ENCODE measurements around the gene POLR1G. TPM values are rescaled to one million over a fixed set of nuclear protein-coding genes. Genes with fewer than 3 reads are reported as not detected.

POLR1G gene
- total and polyA plus RNA-seq, 8 donors, result 0.55 to 7.2 (median 2.8) TPM; not detected in 2

DNA sequence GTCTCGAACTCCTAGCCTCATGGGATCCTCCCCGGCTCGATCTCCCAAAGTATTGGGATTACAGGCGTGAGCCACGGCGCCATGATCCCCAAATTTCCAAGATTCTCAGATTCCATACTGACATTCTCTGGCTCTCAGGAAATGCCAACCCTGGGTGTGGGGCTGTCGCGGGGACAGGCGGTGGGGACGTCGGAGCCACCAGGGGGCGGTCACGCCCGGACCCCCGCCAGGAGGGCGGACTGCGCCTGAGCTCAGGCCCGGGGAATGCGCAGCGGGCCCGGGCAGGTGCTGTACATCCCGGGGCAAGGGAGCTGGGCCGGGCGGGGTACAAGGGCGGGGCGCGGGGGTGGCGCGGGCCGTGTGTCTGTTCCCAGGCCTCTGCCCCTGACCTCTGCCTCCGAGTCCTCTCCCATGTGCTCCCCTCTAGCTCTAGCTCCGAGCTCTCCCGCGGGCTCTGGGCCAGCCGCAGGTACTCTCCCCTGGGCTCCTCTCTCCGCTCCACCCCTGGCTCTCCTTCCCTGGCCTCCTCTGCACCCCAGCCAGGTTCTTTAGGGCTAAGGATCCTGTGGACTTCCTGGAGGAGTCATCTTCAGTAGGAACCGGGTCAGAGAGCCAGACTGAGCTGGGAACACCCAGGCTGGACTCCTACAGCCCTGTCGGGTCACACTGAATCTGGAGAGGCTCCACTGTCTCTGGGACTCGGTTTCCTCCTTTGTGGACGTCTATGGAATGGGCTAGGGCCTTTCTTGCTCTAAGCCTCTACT lies 4.0 kb upstream of the POLR1G start:
- peak overlapping the region in 1 of 4 donors; percentile 20 for H3K4me3 ChIP-seq
- H3K9me3 ChIP-seq, result no peaks in the 10 kb centered on the region
- 20 to 44% (median 29%) methylated on average over 17 to 40 of the region's 40 CpGs for WGBS, 5 donors
- intact Hi-C loops (cut with DNase I; ENCODE audit: low total_unique reads), result no loop called here
- H3K27ac ChIP-seq, result peak overlapping the region in 3 of 5 donors; percentile 5 to 15 (median 14)
- TF ChIP-seq EP300 (IDR thresholded peaks at IDR 0.05) (no peak), POLR2A (IDR thresholded peaks at IDR 0.05) (no peak), POLR2AphosphoS5 (IDR thresholded peaks at IDR 0.05) (no peak)
- TF ChIP-seq, protein P1, sequence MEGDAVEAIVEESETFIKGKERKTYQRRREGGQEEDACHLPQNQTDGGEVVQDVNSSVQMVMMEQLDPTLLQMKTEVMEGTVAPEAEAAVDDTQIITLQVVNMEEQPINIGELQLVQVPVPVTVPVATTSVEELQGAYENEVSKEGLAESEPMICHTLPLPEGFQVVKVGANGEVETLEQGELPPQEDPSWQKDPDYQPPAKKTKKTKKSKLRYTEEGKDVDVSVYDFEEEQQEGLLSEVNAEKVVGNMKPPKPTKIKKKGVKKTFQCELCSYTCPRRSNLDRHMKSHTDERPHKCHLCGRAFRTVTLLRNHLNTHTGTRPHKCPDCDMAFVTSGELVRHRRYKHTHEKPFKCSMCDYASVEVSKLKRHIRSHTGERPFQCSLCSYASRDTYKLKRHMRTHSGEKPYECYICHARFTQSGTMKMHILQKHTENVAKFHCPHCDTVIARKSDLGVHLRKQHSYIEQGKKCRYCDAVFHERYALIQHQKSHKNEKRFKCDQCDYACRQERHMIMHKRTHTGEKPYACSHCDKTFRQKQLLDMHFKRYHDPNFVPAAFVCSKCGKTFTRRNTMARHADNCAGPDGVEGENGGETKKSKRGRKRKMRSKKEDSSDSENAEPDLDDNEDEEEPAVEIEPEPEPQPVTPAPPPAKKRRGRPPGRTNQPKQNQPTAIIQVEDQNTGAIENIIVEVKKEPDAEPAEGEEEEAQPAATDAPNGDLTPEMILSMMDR (IDR thresholded peaks at IDR 0.05), result peak in 2 of 7 experiments; percentile 29 to 41
- no peaks in the 10 kb centered on the region for H3K36me3 ChIP-seq
- peak; percentile 31 to 81 for DNase-seq
- H3K4me1 ChIP-seq, result peaks cover 42 to 65% (median 58%) of the 10 kb centered on the region in 4 donors
- H3K27me3 ChIP-seq, result peaks cover 0 to 33% (median 13%) of the 10 kb centered on the region in 3 donors

DNA sequence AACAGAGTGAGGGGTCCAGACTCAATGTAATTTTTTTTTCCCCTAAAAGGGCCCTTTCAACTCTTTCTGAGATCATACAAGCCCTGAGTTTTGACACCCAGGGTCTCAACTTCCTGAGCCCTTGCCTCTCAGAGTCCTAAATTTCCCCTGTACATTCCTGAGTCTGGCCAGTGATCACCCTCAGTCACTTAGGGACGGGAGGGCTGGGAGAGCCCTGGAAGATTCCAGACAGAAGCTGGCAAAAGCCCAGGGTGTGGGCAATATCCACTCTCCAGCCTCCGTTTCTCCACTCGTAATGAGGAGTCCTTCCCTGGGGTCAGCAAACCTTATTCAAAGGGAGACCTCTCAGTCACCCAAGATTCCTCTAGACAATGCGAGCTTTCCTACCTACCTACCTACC lies 3.2 kb upstream of the POLR1G start:
- peaks cover 0 to 4% (median under 1%) of the 10 kb centered on the region in 4 donors for H3K36me3 ChIP-seq
- intact Hi-C loops (cut with DNase I; ENCODE audit: low total_unique reads), result no loop called here
- H3K9me3 ChIP-seq, result no peaks in the 10 kb centered on the region
- H3K27me3 ChIP-seq, result peaks cover 0 to 29% (median 13%) of the 10 kb centered on the region in 3 donors
- no peak overlapping the region for H3K4me3 ChIP-seq
- H3K4me1 ChIP-seq, result peaks cover 43 to 67% (median 56%) of the 10 kb centered on the region in 4 donors
- TF ChIP-seq POLR2A (IDR thresholded peaks at IDR 0.05) (no peak), EP300 (IDR thresholded peaks at IDR 0.05) (no peak), POLR2AphosphoS5 (IDR thresholded peaks at IDR 0.05) (no peak)
- TF ChIP-seq, protein P1 (IDR thresholded peaks at IDR 0.05), result no peak
- DNase-seq, result no peak
- no peak overlapping the region for H3K27ac ChIP-seq
- 58 to 77% (median 66%) methylated on average over 4 of the region's 4 CpGs for WGBS, 5 donors

DNA sequence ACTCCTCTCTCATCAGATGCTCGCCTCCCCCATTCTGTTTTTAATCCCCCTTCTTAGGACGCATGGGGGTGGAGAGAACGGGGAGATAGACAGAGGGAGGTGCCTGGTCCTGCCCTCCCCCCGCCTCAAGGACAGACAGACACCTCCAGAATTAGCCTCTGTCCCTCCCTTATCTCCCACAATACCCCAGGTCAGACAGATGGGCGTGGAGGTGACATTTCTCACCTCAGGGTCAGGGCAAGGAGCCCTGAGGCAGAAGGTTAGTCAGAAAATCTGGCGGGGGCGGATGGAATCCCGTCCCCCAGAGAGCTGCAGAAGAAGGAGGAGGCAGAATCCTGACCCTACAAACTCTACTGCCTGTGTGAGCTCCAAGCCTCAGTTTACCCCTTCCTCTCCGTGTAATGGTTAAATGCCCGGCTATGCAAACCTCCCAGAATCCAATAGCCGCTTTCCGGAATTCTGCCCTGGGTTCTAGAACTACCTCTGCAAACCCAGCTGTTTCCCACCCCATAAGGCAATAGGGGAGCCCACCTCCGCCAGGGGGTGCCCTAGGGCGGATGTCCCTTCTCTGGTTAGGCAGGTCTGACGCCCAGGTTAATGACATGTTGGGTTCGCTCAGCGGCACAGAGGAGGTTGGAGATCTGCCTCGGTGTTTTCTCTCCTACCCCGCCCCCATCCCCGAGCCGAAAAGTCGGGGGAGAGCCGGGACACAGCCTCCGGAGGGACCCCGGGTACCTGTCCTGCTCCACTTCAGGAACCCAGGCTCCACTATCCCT lies 2.5 kb upstream of the POLR1G start:
- Histone ChIP-seq H3K27ac (peak overlapping the region; percentile 89 to 98 (median 91)), H3K4me3 (peak overlapping the region; percentile 65 to 87 (median 80)), H3K27me3 (peaks cover 0 to 28% (median 13%) of the 10 kb centered on the region in 3 donors), H3K9me3 (no peaks in the 10 kb centered on the region), H3K4me1 (peaks cover 36 to 63% (median 49%) of the 10 kb centered on the region in 4 donors), H3K36me3 (peaks cover 0 to 11% (median 4%) of the 10 kb centered on the region in 4 donors)
- TF ChIP-seq EP300 (IDR thresholded peaks at IDR 0.05) (no peak), POLR2AphosphoS5 (IDR thresholded peaks at IDR 0.05) (peak in 1 of 3 donors; percentile 17), POLR2A (IDR thresholded peaks at IDR 0.05) (no peak)
- TF ChIP-seq, protein P1 (IDR thresholded peaks at IDR 0.05), result peak in 4 of 7 experiments; percentile 19 to 50 (median 36)
- intact Hi-C loops (cut with DNase I; ENCODE audit: low total_unique reads), result no loop called here
- peak; percentile 73 to 84 for DNase-seq
- WGBS, 5 donors, result 19 to 34% (median 22%) methylated on average over 20 to 25 of the region's 25 CpGs

Data from stomach (tissue), 9 donors.